Smooth muscle cell (in vitro differentiated cells): ENCODE data around the gene TIPIN. TPM values are rescaled to one million over a fixed set of nuclear protein-coding genes. Genes with fewer than 3 reads are reported as not detected.
"Not testable (repeated sequence)": the region's sequence is repeated elsewhere in the genome, so short reads cannot be mapped to it uniquely, and the experiment has no call there.

Source experiments
- DNase-seq: peaks from one replicate; lab custom pipeline; 2025; ENCODE audit not compliant: unreplicated experiment; lab: John Stamatoyannopoulos, UW
- H2AFZ ChIP-seq: fragments of 200-600 bp; sonication (generic); 2 replicates; pipeline ENCODE4 v1.6.0; 2016; ENCODE audit warnings: antibody characterized with exemption, low read depth, mild to moderate bottlenecking
- H3F3A ChIP-seq: fragments of 200-600 bp; sonication (generic); 2 replicates; pipeline ENCODE4 v1.6.0; 2017; ENCODE audit warnings: antibody characterized with exemption, low read depth
- H3K27ac ChIP-seq: fragments of 200-600 bp; sonication (generic); 2 replicates; pipeline ENCODE4 v1.5.1; 2016; ENCODE audit warnings: low read depth, mild to moderate bottlenecking
- H3K27me3 ChIP-seq: fragments of 200-600 bp; sonication (generic); 2 replicates; pipeline ENCODE4 v1.6.1; 2016; ENCODE audit warnings: low read depth, mild to moderate bottlenecking
- H3K36me3 ChIP-seq: fragments of 200-600 bp; sonication (generic); 2 replicates; pipeline ENCODE4 v1.5.1; 2016; ENCODE audit warnings: low read depth
- H3K4me1 ChIP-seq: fragments of 200-600 bp; sonication (generic); 2 replicates; pipeline ENCODE4 v1.5.1; 2016; ENCODE audit warnings: low read depth
- H3K4me2 ChIP-seq: fragments of 200-600 bp; sonication (generic); 2 replicates; pipeline ENCODE4 v1.6.0; 2016; ENCODE audit warnings: mild to moderate bottlenecking
- H3K4me3 ChIP-seq: fragments of 200-600 bp; sonication (generic); 2 replicates; pipeline ENCODE4 v1.5.1; 2016; ENCODE audit warnings: mild to moderate bottlenecking
- H3K79me2 ChIP-seq: fragments of 200-600 bp; sonication (generic); 2 replicates; pipeline ENCODE4 v1.6.0; 2016; ENCODE audit warnings: low read depth, mild to moderate bottlenecking
- H3K9ac ChIP-seq: fragments of 200-600 bp; sonication (generic); 2 replicates; pipeline ENCODE4 v1.6.0; 2016; ENCODE audit warnings: low read depth
- H3K9me3 ChIP-seq: fragments of 200-600 bp; sonication (generic); replicated peaks from 2 replicates; pipeline ENCODE4 v1.5.1; 2016; ENCODE audit warnings: low read depth
- H4K20me1 ChIP-seq: fragments of 200-600 bp; sonication (generic); 2 replicates; pipeline ENCODE4 v1.6.0; 2016; ENCODE audit warnings: low read depth
- WGBS: methylation state at CpG from one replicate; pipeline ENCODE4 v1.1.7; 2016; ENCODE audit warnings: low lambda C conversion rate; 5-methylcytosine and 5-hydroxymethylcytosine counted together
- polyA plus RNA-seq: library from polyadenylated mRNA; unstranded; fragments of >200 nt; fragmentation: Nextera tagmentation; extraction: Ambion mirVana; gene quantifications from 2 replicates; pipeline ENCODE4 v1.2.1, GENCODE V29; 2016
- total RNA-seq: library from RNA; depleted of rRNA; stranded (reverse); fragments of >200 nt; gene quantifications from 2 replicates; pipeline ENCODE4 v1.2.3, GENCODE V29; 2014
- TF ChIP-seq, protein P1 (sequence below): fragments of 200-600 bp; sonication (generic); IDR thresholded peaks from 2 replicates; pipeline ENCODE4 v1.5.1; 2017; ENCODE audit warnings: borderline replicate concordance, mild to moderate bottlenecking, antibody characterized with exemption; ENCODE audit not compliant: insufficient read depth, poor library complexity, severe bottlenecking

TIPIN gene
- total and polyA plus RNA-seq, 2 experiments from 2014 or later: 9.8 to 9.9 TPM

DNA sequence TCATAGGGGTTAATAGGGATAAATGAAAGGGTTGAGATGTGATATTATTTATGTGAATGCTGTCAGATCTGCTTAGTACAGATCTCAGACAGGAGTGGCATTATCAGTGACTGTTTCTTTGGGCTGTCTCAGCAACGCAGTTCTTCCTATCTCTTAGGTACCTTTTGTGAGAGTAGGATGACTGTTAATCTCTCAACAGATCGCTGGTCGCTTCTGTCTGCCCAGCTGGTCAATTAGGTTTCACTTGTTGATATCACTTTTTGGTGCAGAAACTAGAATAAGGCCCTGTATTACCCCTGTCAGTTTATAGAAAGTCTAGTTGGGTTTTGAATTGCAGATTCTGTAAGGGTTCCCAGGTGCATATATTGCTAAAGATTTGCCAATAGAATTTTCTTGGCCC, 46.7 kb downstream of the TIPIN start:
- TF ChIP-seq, protein P1, sequence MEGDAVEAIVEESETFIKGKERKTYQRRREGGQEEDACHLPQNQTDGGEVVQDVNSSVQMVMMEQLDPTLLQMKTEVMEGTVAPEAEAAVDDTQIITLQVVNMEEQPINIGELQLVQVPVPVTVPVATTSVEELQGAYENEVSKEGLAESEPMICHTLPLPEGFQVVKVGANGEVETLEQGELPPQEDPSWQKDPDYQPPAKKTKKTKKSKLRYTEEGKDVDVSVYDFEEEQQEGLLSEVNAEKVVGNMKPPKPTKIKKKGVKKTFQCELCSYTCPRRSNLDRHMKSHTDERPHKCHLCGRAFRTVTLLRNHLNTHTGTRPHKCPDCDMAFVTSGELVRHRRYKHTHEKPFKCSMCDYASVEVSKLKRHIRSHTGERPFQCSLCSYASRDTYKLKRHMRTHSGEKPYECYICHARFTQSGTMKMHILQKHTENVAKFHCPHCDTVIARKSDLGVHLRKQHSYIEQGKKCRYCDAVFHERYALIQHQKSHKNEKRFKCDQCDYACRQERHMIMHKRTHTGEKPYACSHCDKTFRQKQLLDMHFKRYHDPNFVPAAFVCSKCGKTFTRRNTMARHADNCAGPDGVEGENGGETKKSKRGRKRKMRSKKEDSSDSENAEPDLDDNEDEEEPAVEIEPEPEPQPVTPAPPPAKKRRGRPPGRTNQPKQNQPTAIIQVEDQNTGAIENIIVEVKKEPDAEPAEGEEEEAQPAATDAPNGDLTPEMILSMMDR: no peak
- Histone ChIP-seq H4K20me1 (no peaks in the 10 kb centered on the region), H3K36me3 (peaks cover 5% of the 10 kb centered on the region), H3K4me2 (no peak overlapping the region), H3K9ac (no peak overlapping the region), H3K79me2 (no peaks in the 10 kb centered on the region), H2AFZ (no peak overlapping the region), H3K4me1 (no peaks in the 10 kb centered on the region), H3K27me3 (no peaks in the 10 kb centered on the region), H3K4me3 (no peak overlapping the region), H3K27ac (no peak overlapping the region), H3F3A (no peaks in the 10 kb centered on the region), H3K9me3 (no peaks in the 10 kb centered on the region)
- no peak for DNase-seq
- 98% methylated on average over 3 of the region's 3 CpGs for WGBS

DNA sequence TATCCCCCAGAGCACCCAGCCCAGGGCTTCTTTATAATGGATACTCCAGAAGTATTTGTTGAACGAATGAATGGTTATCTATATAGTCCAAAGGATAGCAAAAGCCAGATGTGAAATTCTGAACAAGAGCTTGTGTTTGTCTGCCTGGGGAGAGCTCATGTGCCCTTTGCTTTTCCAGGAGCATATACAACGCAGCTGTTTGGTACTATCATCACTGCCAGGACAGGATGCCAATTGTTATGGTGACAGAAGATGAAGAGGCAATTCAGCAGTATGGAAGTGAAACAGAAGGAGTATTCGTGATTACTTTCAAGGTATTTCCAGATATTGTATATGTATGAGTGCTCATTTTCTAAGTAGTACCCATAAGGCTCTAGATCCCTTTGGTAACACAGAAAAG, 48.0 kb downstream of the TIPIN start:
- WGBS: 95% methylated on average over 3 of the region's 3 CpGs
- no peaks in the 10 kb centered on the region for H3F3A ChIP-seq
- TF ChIP-seq, protein P1: no peak
- H2AFZ ChIP-seq: no peak overlapping the region
- H3K9ac ChIP-seq: no peak overlapping the region
- no peak overlapping the region for H3K4me3 ChIP-seq
- peaks cover 5% of the 10 kb centered on the region for H3K36me3 ChIP-seq
- no peaks in the 10 kb centered on the region for H4K20me1 ChIP-seq
- H3K27me3 ChIP-seq: no peaks in the 10 kb centered on the region
- no peaks in the 10 kb centered on the region for H3K4me1 ChIP-seq
- no peaks in the 10 kb centered on the region for H3K9me3 ChIP-seq
- no peaks in the 10 kb centered on the region for H3K79me2 ChIP-seq
- no peak for DNase-seq
- H3K4me2 ChIP-seq: no peak overlapping the region
- no peak overlapping the region for H3K27ac ChIP-seq

DNA sequence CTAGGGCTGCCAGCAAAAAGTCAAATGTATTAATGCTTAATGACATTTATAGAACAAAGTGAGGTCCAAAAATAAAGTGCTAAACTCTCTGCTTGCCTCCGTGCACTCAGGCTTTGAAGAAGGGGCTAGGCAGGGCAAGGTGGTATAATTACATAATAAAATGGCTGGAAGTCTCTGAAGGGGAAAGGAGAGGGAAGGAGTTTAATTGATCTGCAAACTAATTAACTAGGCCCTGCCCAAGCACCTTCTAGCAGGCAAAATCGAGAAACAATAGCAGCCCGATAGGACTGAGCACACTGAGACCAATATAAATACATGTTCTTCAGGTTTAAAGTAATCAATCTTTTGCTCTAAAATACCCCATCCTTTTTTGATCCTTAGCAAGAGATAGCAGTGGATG, 50.1 kb downstream of the TIPIN start:
- Histone ChIP-seq H3K79me2 (no peaks in the 10 kb centered on the region), H3K4me1 (no peaks in the 10 kb centered on the region), H4K20me1 (no peaks in the 10 kb centered on the region), H3F3A (no peaks in the 10 kb centered on the region), H3K9me3 (no peaks in the 10 kb centered on the region), H2AFZ (no peak overlapping the region), H3K27ac (no peak overlapping the region), H3K36me3 (peaks cover 5% of the 10 kb centered on the region), H3K9ac (no peak overlapping the region), H3K27me3 (no peaks in the 10 kb centered on the region), H3K4me3 (no peak overlapping the region), H3K4me2 (no peak overlapping the region)
- TF ChIP-seq, protein P1: no peak
- no peak for DNase-seq
- 94% methylated on average over 3 of the region's 3 CpGs for WGBS

DNA sequence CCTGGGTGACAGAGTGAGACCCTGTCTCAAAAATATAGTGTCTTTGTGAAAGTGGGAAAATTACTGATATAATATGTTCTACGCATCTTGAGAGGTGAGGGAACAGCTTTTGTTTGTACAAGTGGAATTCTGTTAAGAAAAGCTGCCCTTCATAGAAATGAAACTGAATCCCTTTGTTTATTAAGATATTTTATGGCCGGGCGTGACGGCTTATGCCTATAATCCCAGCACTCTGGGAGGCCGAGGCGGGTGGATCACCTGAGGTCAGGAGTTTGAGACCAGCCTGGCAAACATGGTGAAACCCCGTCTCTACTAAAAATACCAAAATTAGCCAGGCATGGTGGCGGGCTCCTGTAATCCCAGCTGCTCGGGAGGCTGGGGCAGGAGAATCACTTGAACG, 52.1 kb downstream of the TIPIN start:
- not testable (repeated sequence) for H3K27me3 ChIP-seq, H3K4me1 ChIP-seq, DNase-seq, H3K79me2 ChIP-seq, H3K4me2 ChIP-seq, H3K36me3 ChIP-seq, H4K20me1 ChIP-seq, H2AFZ ChIP-seq, H3K4me3 ChIP-seq, H3K9ac ChIP-seq, H3K9me3 ChIP-seq, H3F3A ChIP-seq, H3K27ac ChIP-seq
- WGBS: 95% methylated on average over 10 of the region's 10 CpGs
